GM18498 (cell line): Measurements from ENCODE around the gene CLP1.
"Not testable (repeated sequence)": the region's sequence is repeated elsewhere in the genome, so short reads cannot be mapped to it uniquely, and the experiment has no call there.

Experiments used
- ATAC-seq: cut with Tn5 transposase; IDR thresholded peaks from one replicate; pipeline ENCODE4 v1.9.1; 2021; ENCODE audit warnings: mild to moderate bottlenecking, moderate library complexity; ENCODE audit not compliant: unreplicated experiment

CLP1 gene

DNA sequence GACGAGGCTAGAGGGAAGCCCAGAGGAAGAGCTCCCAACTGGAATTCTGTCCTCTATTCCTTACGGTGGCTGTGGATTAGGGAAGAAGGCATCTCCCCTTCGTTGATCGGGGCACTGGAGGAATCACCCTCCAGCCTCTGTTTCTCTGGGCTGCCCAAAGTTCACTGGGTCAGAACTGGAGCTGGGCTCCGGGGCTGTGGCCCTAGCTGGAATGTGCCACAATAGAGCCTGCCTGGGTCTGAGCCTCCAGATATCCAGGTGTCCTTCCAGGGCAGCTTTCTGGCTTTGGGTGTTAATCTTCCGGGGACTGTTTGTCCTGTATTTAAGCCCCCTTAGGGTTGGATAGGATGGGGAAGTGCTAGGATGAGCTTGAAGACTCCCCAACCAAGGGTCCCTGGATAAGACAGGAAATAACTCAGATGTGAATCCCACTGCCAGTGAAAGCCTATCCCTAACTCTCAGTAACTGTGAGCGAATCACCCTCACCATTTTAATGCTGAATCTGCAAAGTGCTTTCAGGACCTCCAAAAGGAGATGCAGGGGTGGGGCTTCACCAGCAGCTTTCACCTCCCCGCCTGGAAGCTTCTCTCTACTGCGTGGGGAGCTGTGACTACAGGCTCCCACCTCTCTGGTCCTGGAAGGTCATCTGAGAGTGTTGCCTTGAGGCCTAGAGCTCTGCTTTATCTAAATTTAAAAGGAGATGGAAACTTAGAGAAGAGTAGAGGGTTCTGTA is 17.3 kb upstream of the CLP1 start:
- ATAC-seq: no peak

DNA sequence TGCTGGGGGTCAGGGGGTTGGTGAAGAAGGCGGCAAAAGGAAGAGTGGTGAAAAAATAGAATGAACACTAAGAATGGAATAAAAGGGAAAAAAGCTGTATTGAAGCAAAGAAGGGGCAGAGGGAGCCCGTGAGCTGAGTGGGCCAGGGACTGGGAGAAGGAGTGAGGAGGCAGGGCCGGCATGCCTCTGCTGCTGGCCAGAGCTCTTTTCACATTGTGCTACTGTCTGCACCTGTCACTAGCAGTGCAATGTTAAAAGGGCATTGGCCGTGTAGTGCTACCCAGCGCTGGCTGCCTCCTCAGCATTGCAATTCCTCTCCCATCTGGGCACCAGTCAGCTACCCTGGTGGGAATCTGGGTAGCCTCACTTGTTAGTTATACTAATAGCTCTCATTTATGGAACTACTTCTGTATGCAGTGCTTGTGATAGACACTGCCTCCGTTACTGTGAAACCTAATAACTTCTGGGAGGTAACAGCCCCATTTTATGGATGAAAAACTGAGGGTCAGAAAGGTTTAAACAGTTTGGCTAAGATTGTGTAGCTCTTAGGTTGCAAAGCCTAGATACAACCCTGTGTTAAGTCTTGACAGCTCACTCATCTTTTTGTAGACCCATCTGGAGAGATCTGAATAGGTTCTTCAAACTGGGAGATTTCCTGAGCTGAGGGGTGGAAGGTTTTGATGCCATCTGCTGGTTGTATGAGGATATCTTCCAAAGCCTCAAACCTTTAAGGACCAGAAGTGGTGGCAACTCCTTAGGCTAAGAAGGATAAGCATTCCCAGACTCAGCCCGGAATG is 16.4 kb upstream of the CLP1 start:
- ATAC-seq: no peak

DNA sequence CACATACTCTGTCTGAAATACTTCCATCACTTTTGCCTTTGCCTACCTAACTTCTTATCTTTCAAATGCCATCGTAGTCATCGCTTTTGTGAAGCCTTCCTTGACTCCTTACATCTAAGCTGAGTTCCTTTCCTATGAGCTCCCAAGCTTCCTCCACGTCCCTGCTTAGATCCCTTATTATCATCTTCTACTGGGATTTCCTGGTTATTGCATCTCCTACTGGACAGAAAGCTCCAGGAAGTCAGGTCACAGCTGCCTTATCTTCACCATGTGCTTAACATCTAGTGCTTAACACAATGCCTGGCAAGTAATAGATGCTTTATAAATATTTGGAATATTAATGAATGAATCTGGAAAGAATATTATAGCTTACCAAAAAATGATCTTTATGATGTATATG is 13.8 kb upstream of the CLP1 start:
- ATAC-seq: no peak

DNA sequence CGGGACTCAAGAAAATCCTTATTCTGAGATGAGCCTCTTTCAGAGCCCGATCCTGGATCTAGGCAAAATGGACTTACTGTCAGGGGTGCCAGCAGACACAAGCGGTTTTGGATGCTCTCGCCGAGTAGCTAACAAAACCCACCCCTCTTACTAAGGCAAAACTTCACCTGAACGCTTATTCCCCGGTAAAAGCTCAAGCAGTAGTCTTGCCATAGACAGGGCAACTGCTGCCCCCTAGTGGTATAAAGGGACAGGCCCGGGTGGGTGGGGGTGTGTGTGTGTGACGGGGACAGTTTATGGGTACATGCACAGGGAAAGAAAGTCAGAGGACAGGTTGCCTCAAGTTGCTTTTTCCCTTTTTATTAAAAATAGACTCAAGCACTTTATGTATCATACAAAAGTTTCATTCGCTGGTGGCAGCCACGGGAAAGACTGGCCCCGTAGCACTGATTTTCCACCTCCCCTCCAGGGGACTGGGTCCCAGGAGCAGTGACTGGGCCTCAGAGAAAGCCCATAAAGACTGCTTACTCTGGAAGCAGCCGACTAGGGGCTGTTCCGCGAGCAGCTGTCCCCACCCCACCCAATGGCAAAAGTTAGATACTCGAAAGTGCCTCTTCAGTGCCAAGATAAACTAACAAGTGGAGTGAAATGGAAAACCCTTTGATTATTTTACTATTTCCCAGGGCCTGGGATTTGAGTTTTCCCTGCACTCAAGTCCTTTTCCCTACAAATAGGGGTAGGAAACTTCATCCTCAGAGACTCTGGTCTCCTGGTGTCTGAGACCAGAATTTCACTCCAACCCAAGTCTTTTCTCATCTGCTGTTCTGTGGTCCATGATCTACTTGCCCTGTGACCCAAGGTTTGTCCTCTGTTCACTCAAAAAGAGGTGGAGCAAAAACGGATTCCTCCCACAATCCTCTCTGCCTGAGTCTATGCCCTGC is 12.5 kb upstream of the CLP1 start:
- ATAC-seq: peak; percentile 71

DNA sequence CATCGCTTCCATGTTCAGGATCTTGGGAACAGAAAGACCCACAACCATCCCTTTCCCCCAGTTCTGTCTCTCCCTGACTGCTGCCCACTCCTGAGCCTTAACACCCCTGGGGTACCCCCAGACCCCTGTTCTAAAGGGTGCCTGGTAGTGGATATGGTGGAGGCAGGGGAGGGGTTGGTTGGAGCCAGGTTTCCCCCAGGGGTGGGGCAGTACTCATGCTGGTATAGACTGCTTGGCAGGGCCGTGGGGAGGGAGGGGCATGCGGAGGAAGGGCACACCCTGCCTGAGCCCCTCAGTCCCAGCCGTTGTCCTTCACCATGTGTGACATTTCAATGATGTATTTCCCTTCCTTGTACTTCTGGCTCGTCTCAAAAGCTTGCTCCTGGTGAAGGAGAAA is 11.9 kb upstream of the CLP1 start:
- ATAC-seq: no peak

DNA sequence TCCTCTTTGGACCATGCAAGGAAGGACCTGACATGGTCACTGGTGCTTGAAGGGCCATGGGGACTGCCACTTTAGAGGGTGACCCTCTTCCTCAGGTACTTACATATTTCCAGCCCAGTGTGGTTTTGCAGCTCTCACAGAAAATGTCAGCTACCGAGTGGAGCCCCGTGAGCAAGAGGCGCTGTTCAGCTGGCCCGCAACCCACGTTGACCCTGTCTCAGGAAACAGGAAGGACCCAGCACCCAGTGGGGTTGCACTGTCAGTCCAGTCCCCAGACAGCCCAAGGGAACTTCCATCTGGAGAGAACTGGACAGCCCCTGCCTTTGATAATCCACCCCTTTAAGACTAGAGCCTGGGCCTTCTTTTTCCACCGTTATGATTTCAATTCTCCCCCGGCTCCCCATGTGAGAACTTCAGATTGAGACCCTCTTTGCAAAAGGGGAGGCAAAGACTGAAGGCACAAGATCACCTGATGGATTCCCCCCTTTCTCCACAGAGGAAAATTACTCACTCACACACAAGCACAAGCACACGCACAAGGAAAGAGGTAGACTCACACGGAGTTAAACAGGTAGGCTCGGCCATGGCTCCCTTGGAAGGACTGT is 11.3 kb upstream of the CLP1 start:
- ATAC-seq: no peak

DNA sequence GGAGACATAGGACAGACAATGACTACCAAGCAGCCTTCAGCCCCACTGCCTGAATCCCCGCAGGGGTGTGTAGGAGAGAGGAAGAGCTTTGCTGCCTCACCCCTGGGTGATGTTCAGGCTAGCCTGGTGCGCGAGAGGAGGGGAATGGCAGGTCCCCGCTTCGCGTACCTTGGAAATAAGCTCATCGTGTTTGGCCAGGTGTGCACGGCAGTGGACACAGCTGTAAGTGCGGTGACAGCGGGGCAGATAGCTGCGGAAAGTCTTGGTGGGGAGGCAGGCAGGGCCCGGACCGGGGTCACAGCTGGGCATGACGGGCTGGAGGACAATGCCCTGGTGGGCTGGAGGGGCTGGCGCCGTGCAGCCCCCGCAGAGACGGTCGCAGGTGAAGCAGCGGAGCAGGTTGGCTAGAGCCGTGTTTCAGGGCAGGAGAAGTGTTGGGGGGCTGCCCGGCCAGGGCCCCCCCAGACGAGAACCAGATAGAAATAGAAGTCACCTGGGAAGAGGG is 10.7 kb upstream of the CLP1 start:
- no peak for ATAC-seq

DNA sequence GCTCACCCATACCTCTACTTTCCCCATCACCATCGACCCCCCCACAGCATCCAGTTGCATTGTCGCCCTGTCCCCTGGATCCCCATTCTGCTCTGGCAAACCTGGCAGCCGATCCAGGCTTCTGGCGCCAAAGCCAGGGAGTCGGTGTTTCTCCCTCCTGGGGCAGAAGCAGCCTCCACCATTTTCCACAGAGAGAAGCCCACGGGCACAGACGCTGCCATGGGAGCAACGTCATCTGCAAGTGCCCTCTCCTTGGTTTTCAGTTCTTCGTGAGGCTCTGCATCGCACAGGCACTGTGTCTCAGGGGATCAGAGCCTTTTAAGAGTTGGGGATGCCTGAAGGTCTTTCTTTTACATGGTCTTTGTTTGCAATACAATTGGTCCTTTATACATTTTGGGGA is 10.2 kb upstream of the CLP1 start:
- no peak for ATAC-seq

DNA sequence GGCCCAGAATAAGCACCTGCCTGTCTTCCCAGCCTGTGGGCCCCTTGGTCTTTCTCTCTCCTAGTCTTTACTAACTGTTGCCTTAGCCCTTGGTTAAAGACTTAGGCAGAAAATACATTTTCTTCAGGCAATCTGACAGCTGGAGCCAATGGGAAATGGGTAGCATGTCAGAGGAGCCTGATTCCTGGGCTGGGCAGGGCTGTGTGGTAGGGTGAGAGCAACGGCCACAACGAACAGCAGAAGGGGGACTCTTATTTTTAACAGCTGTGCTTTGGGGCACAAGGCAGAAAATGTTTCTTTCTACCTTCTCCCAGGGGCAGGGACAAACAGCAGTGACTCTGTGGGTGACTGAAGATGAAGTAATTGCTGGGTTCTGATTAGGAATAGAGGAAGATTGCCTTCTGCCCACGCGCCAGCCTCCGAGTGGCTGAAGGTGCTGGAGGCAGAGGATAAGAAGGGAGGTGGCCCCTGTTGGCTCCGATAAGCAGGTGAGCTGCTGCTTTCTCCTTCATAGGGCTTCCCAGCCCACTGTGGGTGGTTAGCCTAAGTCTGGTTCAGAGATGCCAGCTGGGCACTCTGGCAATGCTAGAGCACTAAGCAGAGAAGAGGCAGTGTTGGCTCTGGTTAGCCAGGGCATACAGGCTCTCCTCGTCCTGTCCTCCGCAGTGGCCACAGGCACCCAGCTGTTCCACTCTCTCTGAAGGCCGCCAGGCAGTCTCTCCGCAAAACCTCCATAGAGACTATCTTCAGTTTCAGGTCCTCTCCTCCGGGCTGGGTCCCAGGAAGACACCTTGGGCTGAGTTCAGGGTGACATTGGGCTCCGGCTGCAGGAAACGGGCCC is 9.4 kb upstream of the CLP1 start:
- no peak for ATAC-seq

DNA sequence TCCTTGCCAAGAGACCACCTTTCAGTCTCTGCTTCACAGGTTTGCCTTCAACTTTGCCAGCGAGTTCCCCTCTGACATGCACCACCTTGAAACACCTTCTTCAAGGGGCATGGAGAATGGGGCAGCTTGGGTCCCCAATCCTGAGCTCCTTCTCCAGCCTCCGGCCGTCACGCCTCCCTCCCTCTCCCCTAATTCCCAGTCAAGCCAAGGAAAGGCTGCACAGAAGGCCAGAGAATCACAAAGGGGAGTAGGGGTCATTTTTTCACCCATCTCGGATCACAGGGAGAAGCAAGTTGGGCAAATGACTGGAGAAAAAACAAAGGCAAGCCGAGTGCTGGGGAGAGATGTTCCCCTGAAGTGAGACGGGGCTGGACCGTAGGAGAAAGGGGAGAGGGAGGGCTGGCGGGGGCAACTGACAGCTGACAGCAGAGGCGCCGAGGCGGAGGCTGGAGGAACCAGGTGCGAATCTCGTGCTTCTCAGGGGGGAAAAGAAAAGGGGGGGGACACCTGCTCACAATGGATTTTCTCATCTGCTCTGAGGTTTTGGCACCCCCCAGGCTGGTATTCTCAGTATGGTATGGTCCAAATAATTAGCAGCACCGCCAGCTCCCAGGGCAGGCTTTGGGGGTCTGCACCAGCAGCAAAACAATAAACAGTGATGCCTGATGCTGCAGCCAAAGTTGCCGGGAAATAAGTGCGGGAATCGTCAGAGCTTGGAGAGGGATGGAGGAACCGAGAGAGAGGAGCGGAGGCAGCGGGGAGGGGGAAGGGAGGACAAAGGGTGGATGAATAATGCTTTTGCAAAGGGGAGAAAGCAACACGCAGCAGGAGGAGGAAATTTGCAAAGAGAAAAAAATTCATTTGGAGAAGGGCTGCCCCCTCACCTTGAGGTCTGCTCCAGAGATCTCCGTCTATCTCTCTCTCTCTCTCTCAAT is 8.5 kb upstream of the CLP1 start:
- ATAC-seq: no peak

DNA sequence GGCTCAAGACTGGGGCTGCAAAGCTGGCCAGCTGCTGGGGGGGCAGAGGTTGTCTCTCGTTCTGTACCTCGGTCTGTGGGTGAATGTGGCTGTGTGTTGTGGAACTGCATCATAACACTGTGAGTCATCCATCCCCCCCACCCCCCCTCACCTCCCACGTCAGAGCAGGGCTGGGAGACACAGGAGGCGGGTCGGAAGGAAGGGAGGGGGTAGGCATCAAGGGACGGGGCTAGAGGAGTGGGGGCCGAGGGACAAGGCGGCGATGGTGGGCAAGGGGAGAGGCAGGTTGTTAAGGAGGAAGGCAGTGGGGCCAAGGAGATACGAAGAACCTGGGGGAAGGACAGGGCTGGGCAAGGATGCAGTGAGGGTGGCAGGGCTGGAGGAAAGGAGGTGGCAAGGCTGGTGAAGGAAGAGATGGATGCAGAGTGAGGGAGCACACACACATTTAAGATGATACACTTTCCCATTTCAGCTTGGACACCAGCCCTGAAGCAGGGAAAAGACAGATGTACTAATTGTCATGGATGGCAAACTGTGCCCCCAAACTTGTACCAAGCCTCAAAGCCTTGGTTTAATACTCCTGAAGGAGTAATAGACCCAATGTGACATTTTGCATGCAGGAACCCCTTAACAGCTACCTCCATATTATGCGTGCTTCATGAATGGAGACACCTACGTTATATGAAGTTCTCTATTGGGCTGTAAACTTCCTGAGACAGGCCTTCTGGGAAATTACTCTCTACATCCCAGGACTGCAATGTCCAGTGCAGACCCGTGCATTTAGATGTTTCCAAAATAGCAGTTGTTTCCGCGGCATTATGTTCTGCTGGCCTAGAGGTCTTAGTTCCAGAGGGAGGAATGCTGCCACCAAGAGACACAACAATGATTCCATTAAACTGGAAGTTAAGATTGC is 7.5 kb upstream of the CLP1 start, which contains the start of gene YPEL4:
Gene YPEL4, minus strand, starts transcription at position 87 of the 913 bp plus-strand sequence. CDS start 2,805 bp downstream, outside the sequence.
- ATAC-seq: no peak

DNA sequence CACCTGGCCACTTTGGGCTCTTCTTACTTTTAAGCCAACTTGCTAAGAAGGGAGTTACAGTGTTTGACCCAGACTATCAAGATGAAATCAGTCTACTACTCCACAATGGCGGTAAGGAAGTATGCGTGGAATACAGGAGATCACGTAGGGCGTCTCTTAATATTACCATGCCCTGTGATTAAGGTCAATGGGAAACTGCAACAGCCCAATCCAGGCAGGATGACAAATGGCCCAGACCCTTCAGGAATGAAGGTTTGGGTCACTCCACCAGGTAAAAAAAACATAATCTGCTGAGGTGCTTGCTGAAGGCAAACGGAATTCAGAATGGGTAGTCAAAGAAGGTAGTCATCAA is 6.8 kb upstream of the CLP1 start:
- ATAC-seq: no peak

DNA sequence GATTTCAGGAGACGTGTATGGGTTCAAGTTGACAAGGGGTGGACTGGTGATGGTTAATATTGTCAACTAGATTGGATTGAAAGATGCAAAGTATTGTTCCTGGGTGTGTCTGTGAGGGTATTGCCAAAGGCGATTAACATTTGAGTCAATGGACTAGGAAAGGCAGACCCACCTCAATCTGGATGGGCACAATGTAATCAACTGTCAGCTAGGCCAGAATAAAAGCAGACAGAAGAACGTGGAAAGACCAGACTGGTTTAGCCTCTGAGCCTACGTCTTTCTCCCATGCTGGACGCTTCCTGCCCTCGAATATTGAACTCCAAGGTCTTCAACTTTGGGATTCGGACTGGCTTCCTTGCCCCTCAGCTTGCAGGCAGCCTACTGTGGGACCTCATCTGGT is 6.2 kb upstream of the CLP1 start:
- no peak for ATAC-seq

DNA sequence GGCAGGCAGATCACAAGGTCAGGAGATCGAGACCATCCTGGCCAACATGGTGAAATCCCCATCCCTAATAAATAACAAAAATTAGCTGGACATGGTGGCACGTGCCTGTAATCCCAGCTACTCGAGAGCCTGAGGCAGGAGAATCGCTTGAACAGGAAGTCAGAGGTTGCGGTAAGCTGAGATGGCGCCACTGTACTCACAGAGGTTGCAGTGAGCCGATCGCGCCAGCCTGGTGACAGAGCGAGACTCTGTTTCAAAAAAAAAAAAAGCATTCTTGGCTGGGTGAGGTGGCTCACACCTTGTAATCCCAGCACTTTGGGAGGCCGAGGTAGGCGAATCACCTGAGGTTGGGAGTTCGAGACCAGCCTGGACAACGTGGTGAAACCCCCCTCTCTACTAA is 5.3 kb upstream of the CLP1 start:
- not testable (repeated sequence) for ATAC-seq

DNA sequence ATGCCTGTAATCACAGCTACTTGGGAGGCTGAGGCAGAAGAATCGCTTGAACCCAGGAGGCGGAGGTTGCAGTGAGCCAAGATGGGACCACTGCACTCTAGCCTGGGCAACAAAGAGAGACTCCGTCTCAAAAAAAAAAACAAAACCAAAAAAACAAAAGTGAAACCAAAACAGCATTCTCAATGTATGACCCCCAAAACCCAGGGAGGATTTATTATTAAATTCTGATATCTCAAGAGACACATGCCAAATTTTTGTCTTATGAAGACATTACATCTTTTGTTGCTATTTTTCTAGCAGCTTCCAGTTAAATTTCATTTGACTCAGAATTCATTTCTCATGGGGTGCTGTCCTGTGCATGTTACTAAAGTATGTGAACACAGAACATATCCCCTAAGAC is 4.9 kb upstream of the CLP1 start:
- ATAC-seq: no peak

DNA sequence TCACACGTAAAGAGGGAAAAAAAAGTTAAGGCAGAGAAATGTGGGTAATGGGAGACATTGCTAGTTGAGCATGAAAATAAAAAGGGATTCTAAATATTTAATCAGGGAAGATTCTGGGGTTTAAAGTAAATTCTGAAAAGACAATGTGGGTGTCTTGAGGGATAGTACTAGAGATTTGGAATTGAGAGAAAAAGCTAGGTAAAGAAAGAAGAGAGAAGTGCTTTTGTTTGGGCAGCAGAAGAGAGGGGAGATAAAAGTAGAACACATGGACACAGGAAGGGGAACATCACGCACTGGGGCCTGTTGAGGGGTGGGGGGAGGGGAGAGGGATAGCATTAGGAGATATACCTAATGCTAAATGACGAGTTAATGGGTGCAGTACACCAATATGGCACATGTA is 4.4 kb upstream of the CLP1 start:
- ATAC-seq: no peak

DNA sequence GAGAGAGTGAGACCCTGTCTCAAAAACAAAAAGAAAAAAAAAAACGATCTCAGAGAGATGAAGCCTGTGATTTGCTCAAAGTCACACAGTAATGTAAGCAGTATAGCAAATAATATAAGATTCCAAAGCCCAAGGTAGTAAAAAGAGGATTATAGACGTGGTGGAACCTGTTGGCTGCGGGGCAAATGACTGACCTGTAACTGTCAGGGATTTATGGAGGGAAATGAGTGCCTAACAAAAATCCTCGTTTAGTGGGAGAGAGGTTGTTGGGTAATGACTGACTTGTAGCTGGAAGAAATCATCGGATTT is 723 bp upstream of the CLP1 start:
- no peak for ATAC-seq

DNA sequence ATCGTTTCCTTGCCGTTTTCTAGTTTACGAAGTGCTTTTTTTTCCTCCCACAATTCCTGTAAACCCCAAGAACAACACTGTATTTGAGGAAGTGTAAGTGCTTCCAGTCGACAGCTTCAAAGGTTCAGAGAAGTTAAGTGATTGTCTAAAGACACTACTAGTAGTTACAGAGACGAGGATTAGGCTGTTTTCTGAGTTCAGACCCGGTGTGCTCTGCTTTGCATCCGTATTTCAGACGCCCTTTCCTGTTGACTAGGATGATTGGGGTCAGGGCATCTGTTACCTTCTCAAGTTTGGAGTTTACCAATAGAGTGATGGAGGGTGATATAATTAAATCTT is 430 bp downstream of the CLP1 start:
- ATAC-seq: no peak
